GM08714 (cell line): Measurements from ENCODE around the gene CEACAM18.

Experiments
- H3K4me3 ChIP-seq: fragments of 200-500 bp; sonication (Bioruptor generic); 2 replicates; pipeline ENCODE4 v1.5.1; 2014; ENCODE audit warnings: mild to moderate bottlenecking, low read length, inconsistent platforms
- ZNF274 ChIP-seq: IDR thresholded peaks from 2 replicates; pipeline ENCODE4 v1.6.1; 2012; ENCODE audit warnings: mild to moderate bottlenecking, low read depth, low read length

Gene CEACAM18

GRCh38 chr19:51524666-51525264 lies 46.4 kb downstream of the CEACAM18 start:
- no peak overlapping the region for H3K4me3 ChIP-seq
- TF ChIP-seq ZNF274, result no peak

- H3K4me3 ChIP-seq, result no peak overlapping the region
- no peak for TF ChIP-seq ZNF274
These were observed 47.3 kb downstream of the CEACAM18 start for GRCh38 chr19:51525651-51526050.

GRCh38 chr19:51529301-51529700 lies 51.0 kb downstream of the CEACAM18 start:
- no peak for TF ChIP-seq ZNF274
- no peak overlapping the region for H3K4me3 ChIP-seq

- no peak for TF ChIP-seq ZNF274
- H3K4me3 ChIP-seq, result no peak overlapping the region
These were observed 52.3 kb downstream of the CEACAM18 start for GRCh38 chr19:51530616-51531015.

- no peak for TF ChIP-seq ZNF274
- no peak within 1 kb of the TSS for H3K4me3 ChIP-seq
These were observed 53.3 kb downstream of the CEACAM18 start, which contains the start of gene SIGLEC6 for GRCh38 chr19:51531349-51532315. TSS of gene SIGLEC6 (minus strand) at chr19:51531670. CDS start at chr19:51531648, 22 bp downstream.

- no peak for TF ChIP-seq ZNF274
- no peak overlapping the region for H3K4me3 ChIP-seq
These were observed 57.2 kb downstream of the CEACAM18 start for GRCh38 chr19:51535535-51535934.

GRCh38 chr19:51539821-51540366 lies 61.6 kb downstream of the CEACAM18 start:
- H3K4me3 ChIP-seq, result no peak overlapping the region
- no peak for TF ChIP-seq ZNF274
